Choroid plexus epithelial cell (primary cell): ENCODE results near the gene LINGO4.
A peak's percentile ranks its signal among the peaks of the same experiment; 100 is the strongest.

Source experiments
- DNase-seq: peaks from one replicate; pipeline ENCODE4 v3.0.0-alpha.2; 2010; ENCODE audit warnings: low read depth
- H3K4me3 ChIP-seq: 2 replicates; pipeline ENCODE4 v1.5.1; 2011; ENCODE audit warnings: low read depth, mild to moderate bottlenecking, control low read depth, low read length, moderate library complexity
- TF ChIP-seq, protein P1 (sequence below): conservative IDR thresholded peaks from 2 replicates; pipeline ENCODE4 v1.5.1; 2011; ENCODE audit warnings: low read depth, mild to moderate bottlenecking, control low read depth, inconsistent platforms, low read length, moderate library complexity

LINGO4 gene

DNA sequence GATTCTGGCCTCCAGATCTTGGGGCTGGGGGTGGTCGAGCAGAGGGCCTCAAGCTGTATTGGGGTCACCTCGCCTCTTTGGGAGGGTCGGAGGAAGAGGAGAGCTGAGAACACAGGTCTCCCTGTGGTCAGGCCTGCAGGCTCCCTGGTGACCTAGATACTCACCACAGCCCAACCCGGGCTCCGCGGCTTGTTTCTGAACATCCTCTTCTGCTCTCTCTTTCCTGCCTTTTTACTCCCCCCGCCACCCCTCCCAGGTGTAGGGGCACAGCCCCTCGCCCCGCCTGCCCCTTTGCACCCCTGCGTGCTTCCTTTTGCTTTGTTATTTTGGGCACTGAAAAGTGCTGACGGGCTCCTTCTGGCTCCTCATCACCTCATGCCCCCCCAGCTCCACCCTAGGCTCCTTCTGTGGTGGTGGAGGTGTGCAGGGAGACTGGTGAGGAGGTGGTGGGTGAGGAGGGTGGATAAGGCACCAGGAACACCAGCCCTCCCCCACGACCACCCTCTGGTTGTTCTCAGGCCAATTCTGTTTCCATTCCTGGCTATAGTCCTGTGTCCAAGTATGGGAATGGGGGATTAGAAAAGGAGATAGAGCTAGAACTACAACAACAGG lies 10.6 kb upstream of the LINGO4 start:
- DNase-seq: no peak
- no peak overlapping the region for H3K4me3 ChIP-seq
- TF ChIP-seq, protein P1, sequence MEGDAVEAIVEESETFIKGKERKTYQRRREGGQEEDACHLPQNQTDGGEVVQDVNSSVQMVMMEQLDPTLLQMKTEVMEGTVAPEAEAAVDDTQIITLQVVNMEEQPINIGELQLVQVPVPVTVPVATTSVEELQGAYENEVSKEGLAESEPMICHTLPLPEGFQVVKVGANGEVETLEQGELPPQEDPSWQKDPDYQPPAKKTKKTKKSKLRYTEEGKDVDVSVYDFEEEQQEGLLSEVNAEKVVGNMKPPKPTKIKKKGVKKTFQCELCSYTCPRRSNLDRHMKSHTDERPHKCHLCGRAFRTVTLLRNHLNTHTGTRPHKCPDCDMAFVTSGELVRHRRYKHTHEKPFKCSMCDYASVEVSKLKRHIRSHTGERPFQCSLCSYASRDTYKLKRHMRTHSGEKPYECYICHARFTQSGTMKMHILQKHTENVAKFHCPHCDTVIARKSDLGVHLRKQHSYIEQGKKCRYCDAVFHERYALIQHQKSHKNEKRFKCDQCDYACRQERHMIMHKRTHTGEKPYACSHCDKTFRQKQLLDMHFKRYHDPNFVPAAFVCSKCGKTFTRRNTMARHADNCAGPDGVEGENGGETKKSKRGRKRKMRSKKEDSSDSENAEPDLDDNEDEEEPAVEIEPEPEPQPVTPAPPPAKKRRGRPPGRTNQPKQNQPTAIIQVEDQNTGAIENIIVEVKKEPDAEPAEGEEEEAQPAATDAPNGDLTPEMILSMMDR: no peak

DNA sequence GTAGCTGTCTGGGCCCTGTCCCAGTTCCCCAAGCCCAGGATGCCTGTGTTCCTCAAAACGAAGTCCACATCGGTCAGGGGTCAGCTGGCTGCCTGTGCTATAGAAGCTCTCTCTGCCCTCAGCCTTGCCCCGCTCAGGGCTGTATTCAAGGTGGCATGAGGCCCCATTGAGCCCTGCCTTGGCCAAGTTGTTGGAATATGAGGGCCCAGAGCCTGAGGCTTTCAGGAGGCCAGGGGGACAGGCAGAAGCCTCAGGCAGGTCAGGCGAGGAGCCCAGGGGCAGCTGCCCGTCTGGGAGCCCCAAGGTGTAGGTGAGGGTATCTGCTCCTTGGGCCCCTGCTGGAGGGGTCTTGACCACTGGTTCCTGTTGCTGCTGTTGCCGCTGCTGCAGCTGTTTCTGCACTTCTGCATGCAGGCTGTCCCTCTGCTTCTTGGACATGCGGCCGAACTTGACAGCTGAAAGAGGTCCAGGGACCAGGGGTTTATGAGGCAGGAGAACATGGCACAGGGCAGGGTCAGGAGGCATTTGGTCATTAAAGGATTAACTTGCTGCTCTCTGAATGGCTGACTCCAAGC lies 9.8 kb upstream of the LINGO4 start:
- no peak overlapping the region for H3K4me3 ChIP-seq
- no peak for DNase-seq
- TF ChIP-seq, protein P1: no peak

DNA sequence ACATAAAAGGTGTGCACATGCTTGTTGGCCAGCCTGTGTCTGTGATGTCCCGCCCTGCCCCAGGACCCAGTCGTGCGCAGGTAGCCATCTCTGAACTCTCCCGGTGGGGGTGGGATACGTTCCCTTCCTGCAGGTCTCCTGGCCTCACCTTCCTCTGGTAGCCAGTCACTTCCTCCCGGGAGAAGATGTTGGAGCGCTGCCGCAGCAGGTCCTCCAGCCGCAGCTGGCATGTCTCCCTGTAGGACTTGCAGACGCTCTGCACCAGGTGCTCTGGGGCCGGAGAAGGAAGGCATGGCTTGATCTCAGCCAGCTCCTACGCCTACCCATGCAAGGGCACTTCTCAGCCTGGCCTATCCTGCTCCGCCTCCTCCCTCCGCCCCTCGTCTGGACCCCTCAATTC lies 9.2 kb upstream of the LINGO4 start:
- H3K4me3 ChIP-seq: no peak overlapping the region
- TF ChIP-seq, protein P1: no peak
- DNase-seq: no peak

DNA sequence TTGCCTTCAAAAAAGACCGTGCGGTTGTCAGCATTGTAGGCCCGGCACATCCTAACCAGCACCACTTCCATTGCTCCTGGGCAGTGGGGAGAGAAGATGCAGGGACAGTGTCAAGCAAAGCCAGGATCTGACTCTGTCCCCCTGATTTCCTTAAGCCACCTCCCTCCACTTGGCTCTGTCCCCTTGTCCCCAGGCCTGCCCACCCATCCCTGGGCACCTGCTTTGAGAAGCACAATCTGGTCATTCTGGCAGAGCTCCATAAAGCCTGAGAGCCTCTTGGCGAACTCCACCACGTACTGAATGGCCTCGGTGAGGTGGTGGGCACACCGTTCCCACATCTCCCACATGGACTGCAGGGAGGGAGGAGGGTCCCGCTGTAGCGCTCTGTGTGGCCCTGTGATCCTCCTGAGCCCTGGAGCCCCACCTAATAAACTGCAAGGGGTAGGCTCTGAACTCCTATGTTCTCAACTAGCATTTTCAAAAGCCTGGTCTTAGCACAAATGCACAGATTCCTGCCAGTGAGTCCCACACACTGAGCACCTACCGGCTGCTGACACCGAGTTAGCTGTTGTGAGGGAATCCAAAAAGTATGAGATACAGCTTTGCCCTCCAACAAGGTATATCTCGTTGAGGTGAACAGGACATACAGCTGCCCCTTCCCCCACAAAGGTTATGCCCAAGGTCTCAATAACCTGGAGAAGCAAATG lies 8.2 kb upstream of the LINGO4 start:
- no peak overlapping the region for H3K4me3 ChIP-seq
- TF ChIP-seq, protein P1: no peak
- no peak for DNase-seq

DNA sequence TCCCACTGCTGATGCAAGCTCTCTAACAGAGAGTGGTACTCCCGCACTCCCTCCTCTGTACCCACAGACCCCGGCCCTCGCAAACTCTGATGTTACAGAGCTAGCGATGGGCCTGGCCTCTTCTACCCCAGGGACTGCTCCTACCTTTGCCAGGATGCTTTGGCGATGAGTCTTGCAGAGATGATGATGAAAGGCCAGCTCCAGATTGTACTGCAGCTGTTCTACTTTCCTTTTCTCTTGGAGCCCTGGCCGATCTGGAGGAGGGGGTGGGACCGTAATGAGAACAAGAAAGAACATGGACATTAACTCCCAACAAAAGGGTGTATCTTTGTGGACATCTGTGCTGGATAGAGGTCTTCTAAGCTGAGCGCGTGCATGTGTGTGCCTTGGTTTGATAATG lies 6.0 kb upstream of the LINGO4 start:
- no peak overlapping the region for H3K4me3 ChIP-seq
- DNase-seq: peak; percentile 21
- TF ChIP-seq, protein P1: no peak

DNA sequence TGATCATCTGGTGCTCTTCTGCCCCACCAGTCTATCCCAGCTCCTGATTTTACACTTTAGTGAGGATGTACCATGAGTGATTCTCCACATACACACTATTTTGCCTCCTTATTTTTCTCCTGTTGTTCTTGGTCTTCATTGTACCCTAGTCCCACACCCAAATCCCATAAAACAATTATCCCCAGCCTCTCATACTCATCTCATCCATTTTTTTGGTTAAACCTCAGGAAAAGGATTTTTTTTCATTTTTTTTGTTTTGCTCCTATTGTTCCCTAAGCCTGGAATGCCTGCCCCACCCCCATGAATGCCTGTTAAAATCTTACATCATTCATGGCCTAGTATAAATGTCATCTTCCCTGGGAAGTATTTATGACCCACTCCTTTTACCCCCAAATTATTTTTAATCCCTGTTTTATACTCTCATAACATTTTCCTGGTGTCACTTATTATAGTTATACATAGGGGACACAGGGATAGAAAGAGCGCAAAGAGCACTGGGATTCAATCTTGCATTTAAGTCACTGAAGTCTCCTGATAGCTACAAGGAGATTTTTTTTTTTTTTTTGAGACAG lies 4.9 kb upstream of the LINGO4 start:
- TF ChIP-seq, protein P1: no peak
- H3K4me3 ChIP-seq: no peak overlapping the region
- no peak for DNase-seq
